ENCODE results near the gene VCPKMT.

GRCh38 chr14:50156111-50156510, 39.7 kb upstream of the VCPKMT start:
- TF ChIP-seq ZNF274 (IDR thresholded peaks at IDR 0.05; ENCODE audit: low read depth, low read length) (no peak), YY1 (IDR thresholded peaks at IDR 0.05; ENCODE audit: insufficient read depth, insufficient read length) (no peak)

All from NT2/D1 (cell line).